ENCODE results near the gene PAF1.
A peak's percentile ranks its signal among the peaks of the same experiment; 100 is the strongest.

PAF1 gene

GRCh38 chr19:39423258-39424086, 32.6 kb upstream of the PAF1 start:
- H3K9me3 Mint-ChIP-seq = no peaks in the 10 kb centered on the region
- no peaks in the 10 kb centered on the region for H3K4me1 Mint-ChIP-seq
- H3K27ac Mint-ChIP-seq = no peak overlapping the region
- no peak overlapping the region for H3K4me3 Mint-ChIP-seq
- ATAC-seq = no peak
- no peak for DNase-seq
- H3K27me3 Mint-ChIP-seq = no peaks in the 10 kb centered on the region

- DNase-seq (no peak), ATAC-seq (no peak)
- Mint-ChIP-seq H3K4me3 (no peak overlapping the region), H3K27me3 (no peaks in the 10 kb centered on the region), H3K27ac (no peak overlapping the region), H3K4me1 (no peaks in the 10 kb centered on the region), H3K9me3 (no peaks in the 10 kb centered on the region)
Measured at GRCh38 chr19:39422020-39422419, 31.1 kb upstream of the PAF1 start.

- ATAC-seq (no peak), DNase-seq (no peak)
- no peak overlapping the region for H3K27ac Mint-ChIP-seq
- no peak overlapping the region for H3K4me3 Mint-ChIP-seq
- no peaks in the 10 kb centered on the region for H3K9me3 Mint-ChIP-seq
- H3K27me3 Mint-ChIP-seq = no peaks in the 10 kb centered on the region
- no peaks in the 10 kb centered on the region for H3K4me1 Mint-ChIP-seq
Measured at GRCh38 chr19:39420769-39421168, 29.9 kb upstream of the PAF1 start.

DNA sequence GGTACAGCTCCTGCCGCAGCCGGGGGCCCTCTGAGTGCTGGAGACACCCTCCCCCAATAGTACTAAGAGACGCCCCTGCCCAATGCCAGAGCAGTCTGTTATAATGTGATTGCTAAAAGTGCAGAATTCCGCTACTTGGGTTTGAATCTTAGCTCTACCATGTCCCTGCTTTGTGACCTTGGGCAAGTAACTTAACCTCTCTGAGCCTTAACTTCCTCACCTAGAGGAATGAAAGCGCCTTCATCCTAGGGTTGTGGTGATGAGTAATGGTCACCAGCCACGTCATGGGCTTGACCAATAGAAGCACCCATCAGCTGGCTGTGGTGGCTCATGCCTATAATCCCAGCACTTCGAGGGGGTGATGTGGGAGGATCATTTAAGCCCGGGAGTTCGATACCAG, 28.1 kb upstream of the PAF1 start:
- no peak overlapping the region for H3K4me3 Mint-ChIP-seq
- H3K27me3 Mint-ChIP-seq = no peaks in the 10 kb centered on the region
- H3K9me3 Mint-ChIP-seq = no peaks in the 10 kb centered on the region
- DNase-seq (no peak), ATAC-seq (no peak)
- H3K4me1 Mint-ChIP-seq = peaks cover 14% of the 10 kb centered on the region
- H3K27ac Mint-ChIP-seq = no peak overlapping the region

- peaks cover 20% of the 10 kb centered on the region for H3K4me1 Mint-ChIP-seq
- H3K27me3 Mint-ChIP-seq = no peaks in the 10 kb centered on the region
- ATAC-seq (no peak), DNase-seq (no peak)
- H3K27ac Mint-ChIP-seq = peak overlapping the region in 1 of 2 donors; percentile 49
- H3K9me3 Mint-ChIP-seq = no peaks in the 10 kb centered on the region
- no peak overlapping the region for H3K4me3 Mint-ChIP-seq
Measured at GRCh38 chr19:39417463-39418181, 26.7 kb upstream of the PAF1 start.

DNA sequence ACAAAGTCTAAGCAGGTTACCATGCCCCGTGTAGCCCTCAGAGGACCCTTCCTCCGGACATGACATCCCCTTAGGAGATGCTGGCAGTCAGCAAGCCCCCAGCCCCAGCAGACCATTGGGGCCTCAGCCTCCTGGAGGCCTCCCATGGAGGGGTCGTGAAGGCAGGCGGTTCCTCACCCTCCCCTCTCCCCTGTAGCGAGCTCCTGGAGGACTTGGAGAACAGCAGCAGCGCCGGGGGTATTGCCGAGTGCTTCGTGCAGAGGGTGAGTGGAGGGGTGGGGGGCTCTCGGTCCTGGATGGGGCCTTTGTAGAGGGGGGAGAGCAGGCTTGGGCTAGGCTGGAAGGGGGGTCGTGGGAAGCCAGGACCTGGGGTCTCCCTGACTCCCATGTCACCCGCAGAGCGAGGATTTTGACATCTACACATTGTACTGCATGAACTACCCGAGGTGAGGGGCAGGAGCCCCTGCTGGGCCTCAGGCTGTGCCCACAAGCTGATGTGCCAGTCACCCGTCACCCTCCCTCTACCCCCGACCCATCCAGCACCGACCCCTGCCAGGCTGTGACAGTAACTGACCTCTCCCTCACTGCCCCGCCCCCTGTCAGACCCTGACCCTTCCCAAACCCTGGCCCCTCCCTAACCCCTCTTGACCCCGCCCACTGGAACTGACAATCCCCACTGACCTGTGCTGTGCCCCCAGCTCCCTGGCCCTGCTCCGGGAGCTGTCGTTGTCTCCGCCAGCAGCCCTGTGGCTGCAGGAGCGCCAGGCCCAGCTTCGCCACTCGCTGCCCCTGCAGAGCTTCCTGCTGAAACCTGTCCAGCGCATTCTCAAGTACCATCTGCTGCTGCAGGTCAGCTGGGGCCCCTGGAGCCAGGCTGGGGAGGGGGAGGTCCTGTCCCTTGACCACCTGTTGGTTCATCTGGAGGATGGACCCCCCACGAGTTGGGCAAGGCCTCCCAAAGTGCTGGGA, 25.5 kb upstream of the PAF1 start:
- Mint-ChIP-seq H3K4me3 (no peak overlapping the region), H3K27me3 (no peaks in the 10 kb centered on the region), H3K9me3 (no peaks in the 10 kb centered on the region), H3K27ac (peak overlapping the region in 1 of 2 donors; percentile 68), H3K4me1 (peaks cover 30% of the 10 kb centered on the region)
- DNase-seq (no peak), ATAC-seq (no peak)

- Mint-ChIP-seq H3K4me3 (peak overlapping the region in 1 of 2 donors; percentile 14), H3K27me3 (no peaks in the 10 kb centered on the region), H3K4me1 (peaks cover 40% of the 10 kb centered on the region), H3K9me3 (no peaks in the 10 kb centered on the region), H3K27ac (no peak overlapping the region)
- ATAC-seq (no peak), DNase-seq (no peak)
Measured at GRCh38 chr19:39415111-39416046, 24.5 kb upstream of the PAF1 start.

DNA sequence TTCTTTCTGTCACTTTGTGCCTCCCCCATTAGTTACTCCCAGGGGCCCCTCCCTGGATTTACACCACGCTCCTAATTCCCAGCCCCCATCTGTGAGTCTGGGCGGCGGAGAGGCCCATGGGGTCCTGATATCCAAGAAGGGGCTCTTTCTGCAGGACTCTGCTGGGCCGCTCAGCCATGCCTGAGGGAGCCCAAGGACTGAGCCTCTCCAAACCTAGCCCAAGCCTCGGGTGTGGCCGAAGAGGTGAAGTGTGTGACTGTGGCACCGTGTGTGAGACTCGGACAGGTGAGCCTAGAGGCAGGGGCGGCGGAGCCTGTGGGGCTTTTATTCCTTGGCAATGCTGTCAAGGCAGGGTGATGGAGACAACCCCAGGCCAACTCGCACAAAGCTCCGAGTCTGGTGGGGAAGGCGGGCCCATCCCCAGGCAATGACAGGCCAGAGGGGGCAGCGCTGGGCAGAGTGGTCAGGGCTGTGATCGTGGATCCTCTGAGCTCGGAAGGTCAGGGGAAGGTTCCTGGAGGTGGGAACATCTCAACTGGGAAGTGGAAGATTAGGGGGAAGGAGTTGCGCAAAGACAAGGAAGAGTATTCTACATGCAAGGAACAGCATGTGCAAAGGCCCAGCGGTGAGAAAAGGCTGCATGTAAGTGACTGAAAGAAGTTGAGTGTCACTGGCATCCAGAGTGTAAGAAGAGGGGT, 23.2 kb upstream of the PAF1 start:
- no peak for DNase-seq
- H3K4me1 Mint-ChIP-seq = peaks cover 47% of the 10 kb centered on the region

GRCh38 chr19:39413272-39413910, 22.5 kb upstream of the PAF1 start:
- no peak for ATAC-seq
- H3K27ac Mint-ChIP-seq = peak overlapping the region; percentile 91 to 95
- H3K4me3 Mint-ChIP-seq = peak overlapping the region; percentile 91 to 98
- DNase-seq = no peak
- H3K27me3 Mint-ChIP-seq = no peaks in the 10 kb centered on the region
- no peaks in the 10 kb centered on the region for H3K9me3 Mint-ChIP-seq
- H3K4me1 Mint-ChIP-seq = peaks cover 54% of the 10 kb centered on the region

More for the DNA sequence above, 23.2 kb upstream of the PAF1 start:
- Mint-ChIP-seq H3K27ac (peak overlapping the region; percentile 87 to 91), H3K4me3 (peak overlapping the region; percentile 91 to 98), H3K27me3 (no peaks in the 10 kb centered on the region), H3K9me3 (no peaks in the 10 kb centered on the region)
- no peak for ATAC-seq

DNA sequence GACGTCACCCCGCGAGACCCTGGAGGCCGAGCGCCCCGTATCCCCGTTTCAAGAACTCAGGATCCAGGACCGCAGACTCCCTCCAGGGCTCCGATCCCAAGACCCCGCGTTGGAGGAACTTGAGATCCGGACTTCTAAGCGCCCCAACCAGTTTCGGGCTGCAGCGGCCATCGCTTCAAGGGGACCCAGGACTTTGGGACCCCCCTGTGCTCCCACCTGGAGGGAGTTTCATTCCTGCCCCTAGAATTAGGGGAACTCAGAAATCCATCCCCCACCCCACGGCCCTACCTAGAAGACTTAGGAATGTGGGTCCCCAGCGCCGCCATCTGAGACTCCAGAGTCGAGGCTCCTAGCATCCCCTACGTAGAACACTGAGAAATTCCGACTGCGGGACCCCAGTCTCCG, 22.0 kb upstream of the PAF1 start:
- H3K4me1 Mint-ChIP-seq = peaks cover 59% of the 10 kb centered on the region
- peak overlapping the region; percentile 91 for H3K4me3 Mint-ChIP-seq
- ATAC-seq (no peak), DNase-seq (no peak)
- H3K9me3 Mint-ChIP-seq = no peaks in the 10 kb centered on the region
- no peaks in the 10 kb centered on the region for H3K27me3 Mint-ChIP-seq
- peak overlapping the region; percentile 84 to 95 for H3K27ac Mint-ChIP-seq

GRCh38 chr19:39412100-39412866, 21.4 kb upstream of the PAF1 start, which contains the start of gene PLEKHG2:
Gene PLEKHG2 (plus strand): TSS chr19:39412669. CDS start chr19:39414087, 1,418 bp downstream.
- peak; percentile 78 for ATAC-seq
- peak within 1 kb of the TSS; percentile 91 to 98 for H3K4me3 Mint-ChIP-seq
- DNase-seq = peak; percentile 98 to 99
- H3K27me3 Mint-ChIP-seq = no peaks in the 10 kb centered on the region
- peaks cover 61% of the 10 kb centered on the region for H3K4me1 Mint-ChIP-seq
- H3K9me3 Mint-ChIP-seq = no peaks in the 10 kb centered on the region
- peak within 1 kb of the TSS; percentile 95 to 100 for H3K27ac Mint-ChIP-seq

DNA sequence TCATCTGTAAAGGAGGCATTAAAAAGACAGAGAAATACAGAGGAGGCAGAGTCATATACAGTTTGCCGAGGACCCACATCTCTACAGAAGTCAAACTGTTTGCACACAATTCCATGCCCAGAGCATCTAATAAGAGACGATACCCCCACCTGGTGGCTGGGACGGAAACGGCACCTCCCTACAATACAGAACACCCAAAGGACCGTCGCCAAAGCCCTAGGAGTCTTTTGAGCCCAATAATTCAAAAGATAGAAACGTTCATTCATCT, 20.9 kb upstream of the PAF1 start:
- peak overlapping the region; percentile 95 to 100 for H3K27ac Mint-ChIP-seq
- peak; percentile 61 for ATAC-seq
- peak; percentile 90 for DNase-seq
- H3K27me3 Mint-ChIP-seq = no peaks in the 10 kb centered on the region
- H3K4me3 Mint-ChIP-seq = peak overlapping the region; percentile 91
- peaks cover 61% of the 10 kb centered on the region for H3K4me1 Mint-ChIP-seq
- no peaks in the 10 kb centered on the region for H3K9me3 Mint-ChIP-seq
